AG04449 (cell line): Measurements from ENCODE around the gene SMARCD3.

ENCODE experiments used
- CTCF ChIA-PET: fragments of 350-600 bp; formaldehyde crosslinking; extraction: SDS; loops from one replicate; lab custom pipeline; 2021; ENCODE audit warnings: antibody characterized with exemption; lab: Yijun Ruan, JAX
- POLR2A ChIA-PET: fragments of 400-600, 350-600 bp; formaldehyde crosslinking; extraction: SDS; loops from one replicate; lab custom pipeline; 2020; ENCODE audit warnings: antibody characterized with exemption, inconsistent platforms; lab: Yijun Ruan, JAX
- DNase-seq: peaks from one replicate; pipeline ENCODE4 v3.0.0-alpha.2; 2010; ENCODE audit warnings: low read depth, low spot score
- H3K4me3 ChIP-seq: 2 replicates; pipeline ENCODE4 v1.5.1; 2011; ENCODE audit warnings: low read depth, mild to moderate bottlenecking, control low read depth, low read length
- CTCF ChIP-seq: IDR thresholded peaks from one replicate; pipeline ENCODE4 v1.5.1; 2011; ENCODE audit warnings: mild to moderate bottlenecking, moderate library complexity, low read length, control low read depth, inconsistent platforms; ENCODE audit not compliant: insufficient read depth; ENCODE audit errors: missing control alignments

Gene SMARCD3

GRCh38 chr7:151240942-151241754 lies 7.3 kb downstream of the SMARCD3 start:
- TF ChIP-seq CTCF = no peak
- DNase-seq = no peak
- no peak overlapping the region for H3K4me3 ChIP-seq
- CTCF ChIA-PET = interaction anchor here (2.1 to 9.7 kb wide), 4 partner anchors 9 to 15 kb away, joined by 5 to 109 read pairs (median 17); partner anchors contain the start of genes ABCF2 and CHPF2
- POLR2A ChIA-PET = no interaction called here

- POLR2A ChIA-PET = interaction anchor here (0.7 kb wide), 1 partner anchor 13 kb away, joined by 3 read pairs; the partner anchor contains the start of gene ABCF2
These were observed 8.0 kb downstream of the SMARCD3 start for GRCh38 chr7:151240536-151240935.

GRCh38 chr7:151239837-151240459 lies 8.5 kb downstream of the SMARCD3 start:
- ChIA-PET POLR2A (interaction anchor here (0.7 kb wide), 1 partner anchor 13 kb away, joined by 3 read pairs; the partner anchor contains the start of gene ABCF2), CTCF (interaction anchor here (0.8 to 9.7 kb wide), 4 partner anchors 8 to 64 kb away, joined by 3 to 109 read pairs (median 6); partner anchors contain the start of gene ABCF2)
- DNase-seq = no peak
- no peak overlapping the region for H3K4me3 ChIP-seq
- TF ChIP-seq CTCF = no peak

More at GRCh38 chr7:151240536-151240935, 8.0 kb downstream of the SMARCD3 start:
- H3K4me3 ChIP-seq = no peak overlapping the region
- CTCF ChIA-PET = interaction anchor here (1.2 to 9.7 kb wide), 4 partner anchors 8 to 63 kb away, joined by 4 to 109 read pairs (median 6); partner anchors contain the start of genes ABCF2 and CHPF2
- no peak for DNase-seq
- no peak for TF ChIP-seq CTCF

DNA sequence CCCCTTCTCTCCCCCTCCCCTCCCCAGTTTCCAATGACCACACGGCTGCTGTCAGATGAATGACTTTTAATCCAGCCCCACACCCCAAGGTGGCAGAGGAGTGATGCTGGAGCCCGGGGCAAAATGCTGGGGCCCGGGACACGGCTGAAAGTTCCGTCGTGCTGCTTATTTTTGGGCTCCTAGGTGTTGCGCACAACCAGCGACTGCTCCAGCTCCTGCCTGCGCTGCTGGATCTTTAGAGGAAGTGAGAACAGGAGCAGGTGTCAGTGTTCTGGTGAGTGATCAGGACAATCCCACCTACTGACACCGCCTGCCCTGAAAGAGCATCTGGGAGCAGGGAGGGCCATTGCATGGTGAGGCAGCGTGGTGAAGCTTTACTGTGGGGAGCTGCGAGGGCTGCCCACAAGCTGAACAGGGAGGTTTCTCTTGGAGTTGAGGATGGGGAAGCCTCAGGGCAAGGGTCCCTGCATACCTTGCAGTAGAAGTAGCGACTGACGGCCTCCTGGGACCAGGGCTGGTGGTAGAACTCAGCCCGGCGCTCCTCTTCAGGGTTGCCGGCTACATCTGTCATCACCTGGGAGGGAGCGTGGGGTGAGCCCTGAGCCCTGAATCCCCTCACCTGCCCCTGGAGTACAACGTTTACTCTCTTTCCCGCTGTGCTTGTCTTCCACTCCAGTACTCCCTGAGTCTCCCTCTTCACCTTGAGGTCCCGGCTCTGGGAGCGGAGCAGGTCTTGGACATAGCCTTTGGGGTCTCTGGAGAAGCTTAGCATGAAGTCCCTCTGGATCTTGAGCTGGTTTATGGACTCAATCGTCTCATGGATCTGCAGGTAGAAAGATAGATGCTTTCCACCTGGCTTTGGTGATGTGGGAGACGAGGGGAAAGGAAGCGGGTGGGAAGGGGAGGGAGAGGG lies 9.3 kb downstream of the SMARCD3 start:
- ChIA-PET POLR2A (no interaction called here), CTCF (interaction anchor here (0.8 to 9.7 kb wide), 4 partner anchors 9 to 65 kb away, joined by 3 to 109 read pairs (median 6); partner anchors contain the start of gene ABCF2)
- no peak overlapping the region for H3K4me3 ChIP-seq
- TF ChIP-seq CTCF = no peak
- no peak for DNase-seq

DNA sequence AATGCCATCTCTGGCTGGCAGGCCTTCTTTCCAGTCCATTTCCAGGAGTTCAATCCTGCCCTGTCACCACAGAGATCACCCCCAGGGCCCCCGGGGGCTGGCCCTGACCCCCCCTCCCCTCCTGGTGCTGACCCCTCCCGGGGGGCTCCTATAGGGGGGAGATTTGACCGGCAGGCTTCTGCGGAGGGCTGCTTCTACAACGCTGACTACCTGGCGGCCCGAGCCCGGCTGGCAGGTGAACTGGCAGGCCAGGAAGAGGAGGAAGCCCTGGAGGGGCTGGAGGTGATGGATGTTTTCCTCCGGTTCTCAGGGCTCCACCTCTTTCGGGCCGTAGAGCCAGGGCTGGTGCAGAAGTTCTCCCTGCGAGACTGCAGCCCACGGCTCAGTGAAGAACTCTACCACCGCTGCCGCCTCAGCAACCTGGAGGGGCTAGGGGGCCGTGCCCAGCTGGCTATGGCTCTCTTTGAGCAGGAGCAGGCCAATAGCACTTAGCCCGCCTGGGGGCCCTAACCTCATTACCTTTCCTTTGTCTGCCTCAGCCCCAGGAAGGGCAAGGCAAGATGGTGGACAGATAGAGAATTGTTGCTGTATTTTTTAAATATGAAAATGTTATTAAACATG lies 10.2 kb downstream of the SMARCD3 start:
- POLR2A ChIA-PET = interaction anchor here (3.7 kb wide), 1 partner anchor 11 kb away, joined by 16 read pairs; the partner anchor contains the start of gene ABCF2

More for the DNA sequence above, 10.2 kb downstream of the SMARCD3 start:
- CTCF ChIA-PET = interaction anchor here (0.6 to 6.7 kb wide), 3 partner anchors 8 to 565 kb away, joined by 3 to 130 read pairs (median 8); partner anchors contain the start of gene SMARCD3
- TF ChIP-seq CTCF = no peak
- no peak overlapping the region for H3K4me3 ChIP-seq
- no peak for DNase-seq
